Measurements from ENCODE around the gene TCP1.
"Not testable (repeated sequence)": the region's sequence is repeated elsewhere in the genome, so short reads cannot be mapped to it uniquely, and the experiment has no call there.

TCP1 gene

DNA sequence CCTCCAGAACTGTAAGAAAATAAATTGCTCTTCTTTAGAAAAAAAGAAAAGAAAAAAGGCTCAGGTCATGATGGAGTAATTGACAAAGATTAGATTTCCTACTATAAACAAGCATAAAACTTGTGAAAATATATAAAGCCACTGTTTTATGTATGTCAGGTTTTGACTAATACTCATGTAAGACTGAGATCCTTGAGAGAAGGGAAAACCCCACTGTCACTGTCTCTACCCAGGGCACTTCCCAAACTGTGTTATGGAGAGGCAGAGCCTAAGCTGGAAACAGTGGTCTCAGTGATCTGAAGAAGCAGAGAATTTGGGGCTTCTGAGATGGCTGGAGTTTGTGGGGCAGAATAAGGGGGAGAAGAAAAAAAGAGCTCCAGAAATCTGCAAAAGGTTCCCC lies 19.9 kb downstream of the TCP1 start:
- DNase-seq: no peak

DNA sequence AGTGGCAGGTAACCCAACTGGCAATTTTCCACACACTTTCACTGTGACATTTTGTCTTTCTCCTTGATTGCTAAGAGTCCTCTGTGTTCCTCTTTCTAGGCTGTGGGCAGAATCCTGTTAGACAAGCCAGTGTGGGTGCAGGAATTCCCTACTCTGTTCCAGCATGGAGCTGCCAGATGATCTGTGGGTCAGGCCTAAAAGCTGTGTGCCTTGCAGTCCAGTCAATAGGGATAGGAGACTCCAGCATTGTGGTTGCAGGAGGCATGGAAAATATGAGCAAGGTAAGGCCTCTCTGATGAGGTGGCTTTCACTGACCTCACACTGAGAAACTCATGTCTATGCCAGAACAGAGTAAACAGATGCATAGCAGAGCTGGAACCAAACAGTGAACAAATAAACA lies 22.5 kb downstream of the TCP1 start:
- no peak for DNase-seq

- peak in 1 of 2 donors; percentile 5 for DNase-seq
Observed at GRCh38 chr6:159762681-159763293, 26.6 kb downstream of the TCP1 start.

GRCh38 chr6:159761873-159762680 lies 27.3 kb downstream of the TCP1 start, which contains the start of gene ACAT2:
TSS of gene ACAT2 (plus strand) at chr6:159762045. CDS start at chr6:159762088, 43 bp downstream.
- peak; percentile 82 to 86 for DNase-seq

DNA sequence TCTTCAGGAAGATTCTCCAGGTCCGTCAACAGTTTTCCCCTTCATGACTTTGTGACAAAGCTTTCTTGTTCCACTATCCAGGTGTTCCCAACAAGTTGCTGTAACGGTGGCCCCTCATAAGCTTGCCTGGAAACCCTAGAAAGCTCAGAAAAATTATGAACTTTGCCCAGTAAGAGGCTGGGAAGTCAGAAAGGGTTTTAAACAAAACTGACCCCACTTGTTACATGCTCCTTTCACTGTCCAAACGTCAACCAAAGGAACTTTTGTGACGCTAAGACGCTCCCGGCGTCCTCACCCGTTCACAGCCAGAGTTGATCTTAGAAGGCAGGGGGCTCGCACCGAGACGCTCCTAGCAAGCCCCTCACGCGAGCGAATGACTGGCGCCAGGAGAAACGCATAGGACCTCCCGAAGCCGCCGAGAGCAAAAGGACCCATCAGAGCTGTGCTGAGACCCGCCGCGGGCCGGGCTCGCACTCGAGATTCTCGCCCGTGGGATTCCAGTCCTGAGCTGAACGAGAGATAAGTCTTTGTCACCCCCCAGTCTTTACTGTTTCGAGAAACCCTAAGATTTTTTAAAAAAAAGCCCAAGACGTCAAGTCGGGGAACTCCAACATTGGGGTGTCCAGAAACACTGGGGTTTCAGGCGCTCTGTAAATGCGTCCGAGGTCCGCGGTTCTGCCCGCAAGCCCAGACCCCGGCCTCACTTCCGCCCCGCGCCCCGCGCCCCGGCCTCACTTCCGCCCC lies 28.1 kb downstream of the TCP1 start:
- DNase-seq: peak; percentile 16 to 22

DNA sequence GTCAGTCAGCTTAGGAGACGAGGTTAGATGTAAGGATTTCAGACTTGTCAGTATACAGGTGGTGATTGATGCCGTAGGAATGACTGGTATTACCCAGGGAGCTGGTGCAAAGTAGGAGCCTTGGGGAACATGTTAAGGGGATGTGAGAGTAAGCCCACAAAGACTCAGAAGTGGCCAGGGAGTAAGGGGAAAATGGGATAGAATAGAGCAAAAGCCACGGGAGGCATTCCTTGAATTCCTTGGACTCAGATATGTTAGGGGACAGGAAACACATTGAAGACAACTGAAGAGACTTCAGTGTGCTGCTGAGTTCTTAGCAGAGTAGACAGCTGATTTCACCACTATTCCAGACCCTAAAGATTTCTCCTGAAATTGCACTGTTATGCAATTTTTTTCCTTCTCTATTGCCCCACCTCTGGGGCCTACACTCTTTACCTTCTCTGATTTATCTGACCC lies 28.8 kb downstream of the TCP1 start:
- DNase-seq: no peak

GRCh38 chr6:159759645-159760044 lies 29.8 kb downstream of the TCP1 start:
- no peak for DNase-seq

DNA sequence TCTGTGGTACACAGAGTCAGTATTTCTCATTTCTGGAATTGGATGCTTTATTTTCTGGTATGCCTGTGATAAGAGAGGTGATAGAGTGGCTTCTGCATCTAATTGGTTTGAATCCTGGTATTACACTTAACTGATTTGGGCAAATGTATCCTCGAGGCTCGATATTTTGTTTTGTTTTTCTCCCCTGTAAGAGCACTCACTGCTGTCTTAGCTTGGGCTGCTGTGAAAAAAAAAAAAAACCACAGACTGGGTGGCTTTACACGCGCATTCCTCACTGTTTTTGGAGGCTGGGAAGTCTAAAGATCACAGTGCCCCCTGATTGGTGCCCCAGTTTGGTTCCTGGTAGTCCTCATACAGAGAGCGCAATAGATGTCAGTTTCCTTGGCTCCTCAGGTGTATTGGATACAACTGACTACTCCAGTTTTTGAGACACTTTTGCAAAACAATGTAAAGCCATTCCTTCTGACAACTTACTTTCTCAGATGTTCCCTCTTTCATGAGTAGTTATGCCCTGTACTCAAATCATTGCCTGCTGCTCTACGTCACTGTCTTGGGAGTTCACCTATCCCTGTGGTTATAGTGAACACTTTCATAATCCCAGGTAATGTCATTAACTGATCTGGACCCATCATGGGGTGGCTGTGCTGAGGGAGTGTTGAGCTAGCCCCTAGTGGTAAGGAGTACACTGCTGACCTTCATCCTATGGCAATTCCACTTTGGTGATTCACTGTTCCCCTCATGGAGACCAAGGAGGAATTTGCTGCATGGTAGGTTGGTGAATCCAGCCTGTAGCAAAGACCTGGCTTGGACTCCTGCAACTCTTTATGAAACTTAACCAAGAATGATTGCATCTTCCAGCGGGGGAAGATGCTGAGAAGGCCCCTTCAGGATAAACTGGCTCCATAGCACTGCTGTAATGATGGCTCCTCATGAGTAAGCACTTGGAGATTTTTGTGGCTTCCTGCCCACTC lies 31.1 kb downstream of the TCP1 start:
- DNase-seq: no peak

DNA sequence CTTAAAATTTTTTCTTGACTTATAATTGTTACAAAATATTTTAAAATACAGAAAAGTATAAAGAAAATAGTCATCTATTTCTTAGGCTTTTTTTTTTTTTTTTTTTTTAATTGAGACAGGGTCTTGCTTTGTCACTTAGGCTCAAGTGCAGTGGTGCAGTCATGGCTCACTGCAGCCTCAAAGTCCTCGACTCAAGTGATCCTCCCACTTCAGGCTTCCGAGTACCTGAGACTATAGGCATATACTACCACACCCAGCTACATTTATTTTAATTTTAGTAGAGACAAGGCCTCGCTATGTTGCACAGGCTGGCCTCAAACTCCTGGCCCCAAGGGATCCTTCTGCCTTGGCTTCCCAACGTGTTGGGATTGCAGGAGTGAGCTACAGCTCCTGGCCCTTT lies 32.9 kb downstream of the TCP1 start:
- DNase-seq: no peak

- no peak for DNase-seq
Observed at GRCh38 chr6:159754959-159755914, 34.2 kb downstream of the TCP1 start.

GRCh38 chr6:159754401-159754800 lies 35.0 kb downstream of the TCP1 start:
- DNase-seq: no peak

DNA sequence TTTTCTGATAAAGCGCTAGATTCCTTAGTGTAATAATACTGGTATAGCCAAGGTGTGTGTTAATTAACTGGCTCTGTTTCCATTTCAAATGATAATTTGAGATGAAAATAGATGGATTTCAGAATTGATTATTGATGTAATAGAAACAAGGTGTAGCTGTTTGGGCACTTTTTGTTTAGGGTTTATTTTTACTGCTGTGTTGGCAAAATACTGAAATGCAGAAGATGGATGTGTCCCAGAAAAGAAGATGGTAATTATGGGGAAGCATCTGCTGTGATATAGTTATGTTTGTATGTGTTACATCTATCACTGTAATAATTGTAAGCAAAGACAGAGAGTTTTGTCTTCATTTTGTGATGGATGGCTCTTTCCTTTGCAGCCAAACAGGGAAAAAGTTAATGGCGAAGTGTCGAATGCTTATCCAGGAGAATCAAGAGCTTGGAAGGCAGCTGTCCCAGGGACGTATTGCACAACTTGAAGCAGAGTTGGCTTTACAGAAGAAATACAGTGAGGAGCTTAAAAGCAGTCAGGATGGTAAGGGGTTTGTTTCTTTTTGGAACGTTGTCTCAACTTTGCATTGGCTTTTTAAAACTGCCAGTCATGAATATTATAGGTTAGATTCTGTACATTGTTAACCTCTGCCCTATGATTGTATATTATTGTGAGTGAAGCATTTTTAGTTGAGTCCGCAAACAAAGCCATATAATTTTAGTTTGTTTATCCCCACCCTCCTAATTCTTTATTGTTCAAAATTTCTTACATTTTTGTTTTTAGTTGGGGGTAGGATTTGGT lies 36.1 kb downstream of the TCP1 start:
- DNase-seq: no peak

- no peak for DNase-seq
Observed at GRCh38 chr6:159751448-159751847, 38.0 kb downstream of the TCP1 start.

DNA sequence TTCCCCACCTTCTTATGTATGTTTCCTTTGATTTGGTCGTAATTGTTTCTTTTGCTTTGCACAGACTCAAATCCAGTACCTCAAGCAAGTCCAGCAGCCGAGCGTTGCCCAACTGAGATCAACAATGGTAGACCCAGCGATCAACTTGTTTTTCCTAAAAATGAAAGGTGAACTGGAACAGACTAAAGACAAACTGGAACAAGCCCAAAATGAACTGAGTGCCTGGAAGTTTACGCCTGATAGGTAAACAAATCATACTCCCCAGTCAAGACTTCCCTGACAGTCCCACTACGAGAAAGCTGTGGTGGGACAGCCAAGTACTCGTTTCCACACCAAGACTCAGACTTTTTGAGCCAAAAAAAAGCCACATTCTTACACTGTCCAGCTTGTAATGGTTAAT lies 41.3 kb downstream of the TCP1 start:
- DNase-seq: not testable (repeated sequence)

DNA sequence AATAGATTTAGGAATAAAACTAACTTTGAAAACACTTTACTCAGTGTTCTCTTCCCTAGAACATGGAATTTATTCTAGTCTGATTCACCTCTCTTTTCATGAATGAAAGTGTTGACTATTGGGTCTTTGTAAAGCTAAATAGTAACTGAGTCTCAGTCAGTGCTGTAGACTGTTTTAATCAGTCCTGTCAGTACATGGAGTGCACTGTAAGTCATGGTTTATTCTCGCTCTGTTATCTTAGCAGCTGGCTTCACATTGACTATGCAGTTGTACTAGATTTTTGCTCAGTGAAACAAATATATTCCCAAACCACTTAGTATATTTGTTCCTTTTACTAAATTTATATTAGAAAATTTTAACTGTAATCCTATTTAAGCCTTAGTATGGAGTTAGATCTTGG lies 42.6 kb downstream of the TCP1 start:
- no peak for DNase-seq

GRCh38 chr6:159745081-159745480 lies 44.3 kb downstream of the TCP1 start:
- no peak for DNase-seq

DNA sequence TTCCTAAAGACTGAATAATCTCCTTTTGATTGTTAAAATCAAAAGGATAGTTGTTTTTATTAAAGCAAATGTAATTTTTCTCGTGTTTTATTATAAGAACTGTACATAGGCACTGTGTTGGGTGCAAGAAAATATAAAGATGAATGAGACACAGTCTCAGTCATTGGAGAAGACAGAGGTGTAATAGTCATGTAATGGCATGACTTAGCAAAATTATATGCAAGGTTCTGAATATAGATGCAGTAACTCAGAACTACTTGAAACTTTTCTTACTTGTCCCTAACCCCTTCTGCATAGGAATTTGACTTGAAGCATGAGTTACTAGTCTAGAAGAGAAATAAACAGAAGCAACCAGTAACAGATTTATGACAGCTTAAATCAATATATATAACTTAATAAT lies 47.2 kb downstream of the TCP1 start:
- DNase-seq: no peak

DNA sequence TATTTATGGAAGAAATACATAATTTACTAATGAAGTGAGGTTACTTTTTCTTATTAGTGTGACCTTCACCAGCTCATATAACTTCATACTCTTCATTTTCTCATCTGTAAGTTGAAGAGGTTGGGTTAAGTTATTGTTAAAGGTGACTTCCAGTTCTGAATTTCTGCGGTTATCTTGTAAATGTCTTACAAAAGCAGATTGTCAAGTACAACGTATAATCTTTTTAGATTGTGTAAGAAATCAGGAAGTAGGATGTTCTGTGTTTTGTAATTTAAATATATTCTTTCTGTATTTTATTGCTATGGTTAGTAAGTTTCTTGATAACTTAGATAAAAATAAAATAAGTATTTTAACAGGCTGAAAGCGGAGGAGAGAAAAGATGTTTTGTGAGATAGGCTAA lies 50.1 kb downstream of the TCP1 start:
- DNase-seq: no peak

- no peak for DNase-seq
Observed at GRCh38 chr6:159736908-159737307, 52.5 kb downstream of the TCP1 start.

DNA sequence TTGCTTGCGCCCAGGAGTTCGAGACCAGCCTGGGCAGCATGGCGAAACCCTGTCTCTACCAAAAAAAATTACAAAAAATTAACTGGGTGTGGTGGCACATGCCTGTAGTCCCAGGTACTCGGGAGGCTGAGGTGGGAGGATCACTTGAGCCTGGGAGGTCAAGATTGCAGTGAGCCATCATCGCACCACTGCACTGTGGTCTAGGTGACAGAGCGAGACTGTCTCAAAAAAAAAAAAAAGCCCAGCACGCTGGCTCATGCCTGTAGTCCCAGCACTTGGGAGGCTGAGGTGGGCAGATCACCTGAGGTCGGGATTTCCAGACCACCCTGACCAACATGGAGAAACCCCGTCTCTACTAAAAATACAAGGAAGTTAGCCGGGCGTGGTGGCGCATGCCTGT lies 56.0 kb downstream of the TCP1 start:
- not testable (repeated sequence) for DNase-seq
